ENCODE results near the gene AGER. TPM values are rescaled to one million over a fixed set of nuclear protein-coding genes. Genes with fewer than 3 reads are reported as not detected.

The AGER gene
- total RNA-seq, 4 donors from 2014 or later, result 0.59 to 1.7 (median 1.4) TPM

GRCh38 chr6:32175711-32176475 lies 8.2 kb downstream of the AGER start, which contains the start of gene AGPAT1:
Gene AGPAT1, minus strand, starts transcription at chr6:32176084. Its CDS starts 4,588 bp downstream, at chr6:32171496.
- H3K27me3 ChIP-seq, result no peaks in the 10 kb centered on the region
- TF ChIP-seq CTCF (IDR thresholded peaks at IDR 0.05) (no peak), POLR2A (IDR thresholded peaks at IDR 0.05) (peak in 2 of 4 donors; percentile 43 to 73)
- peak within 1 kb of the TSS; percentile 66 to 96 (median 90) for H3K4me3 ChIP-seq
- H3K36me3 ChIP-seq, result peaks cover 0 to 23% (median under 1%) of the 10 kb centered on the region in 3 donors
- H3K4me1 ChIP-seq, result peaks cover 27 to 72% (median 38%) of the 10 kb centered on the region in 3 donors
- DNase-seq, result peak; percentile 51
- no peaks in the 10 kb centered on the region for H3K9me3 ChIP-seq
- WGBS, 2 donors, result 1 to 2% methylated on average over 16 to 18 of the region's 27 CpGs
- intact Hi-C loops (cut with DNase I), result no loop called here
- peak within 1 kb of the TSS; percentile 90 to 97 (median 96) for H3K27ac ChIP-seq

- peaks cover 0 to 23% (median 6%) of the 10 kb centered on the region in 3 donors for H3K36me3 ChIP-seq
- no peaks in the 10 kb centered on the region for H3K27me3 ChIP-seq
- WGBS, 2 donors, result 6 to 10% methylated on average over 2 of the region's 2 CpGs
- H3K9me3 ChIP-seq, result no peaks in the 10 kb centered on the region
- TF ChIP-seq CTCF (IDR thresholded peaks at IDR 0.05), result no peak
- no peak for DNase-seq
- intact Hi-C loops (cut with DNase I), result no loop called here
- H3K4me1 ChIP-seq, result peaks cover 27 to 66% (median 38%) of the 10 kb centered on the region in 3 donors
- peak overlapping the region; percentile 90 to 97 (median 96) for H3K27ac ChIP-seq
- peak overlapping the region; percentile 66 to 96 (median 90) for H3K4me3 ChIP-seq
Measured at GRCh38 chr6:32175322-32175710, 8.7 kb downstream of the AGER start.

- 83 to 94% methylated on average over 1 of the region's 1 CpG for WGBS, 2 donors
- no peak for DNase-seq
- Histone ChIP-seq H3K4me1 (peaks cover 26 to 57% (median 30%) of the 10 kb centered on the region in 3 donors), H3K9me3 (no peaks in the 10 kb centered on the region), H3K36me3 (peaks cover under 1 to 23% (median 13%) of the 10 kb centered on the region in 3 donors), H3K4me3 (no peak overlapping the region), H3K27me3 (no peaks in the 10 kb centered on the region), H3K27ac (no peak overlapping the region)
- intact Hi-C loops (cut with DNase I), result no loop called here
- TF ChIP-seq POLR2A (IDR thresholded peaks at IDR 0.05), result no peak
- TF ChIP-seq CTCF (IDR thresholded peaks at IDR 0.05), result no peak
Measured at GRCh38 chr6:32174416-32174815, 9.6 kb downstream of the AGER start.

GRCh38 chr6:32173051-32173727 lies 10.9 kb downstream of the AGER start:
- Histone ChIP-seq H3K27me3 (no peaks in the 10 kb centered on the region), H3K36me3 (peaks cover 5 to 35% (median 13%) of the 10 kb centered on the region in 3 donors), H3K4me3 (no peak overlapping the region), H3K4me1 (peaks cover 18 to 48% (median 22%) of the 10 kb centered on the region in 3 donors), H3K9me3 (no peaks in the 10 kb centered on the region), H3K27ac (peak overlapping the region in 3 of 4 donors; percentile 1 to 12 (median 3))
- WGBS, 2 donors, result 66 to 67% methylated on average over 4 of the region's 4 CpGs
- no peak for TF ChIP-seq POLR2A (IDR thresholded peaks at IDR 0.05)
- TF ChIP-seq CTCF (IDR thresholded peaks at IDR 0.05), result no peak
- DNase-seq, result no peak
- intact Hi-C loops (cut with DNase I), result no loop called here

- no peak for TF ChIP-seq POLR2A (IDR thresholded peaks at IDR 0.05)
- no peak for TF ChIP-seq CTCF (IDR thresholded peaks at IDR 0.05)
- Histone ChIP-seq H3K36me3 (peaks cover 5 to 54% (median 30%) of the 10 kb centered on the region in 3 donors), H3K27ac (no peak overlapping the region), H3K4me3 (no peak overlapping the region), H3K9me3 (no peaks in the 10 kb centered on the region), H3K4me1 (peaks cover 11 to 36% (median 13%) of the 10 kb centered on the region in 3 donors), H3K27me3 (no peaks in the 10 kb centered on the region)
- 94% methylated on average over 5 of the region's 6 CpGs; no CpG with 5 or more reads in 1 of the 2 donors for WGBS, 2 donors
- intact Hi-C loops (cut with DNase I), result no loop called here
- no peak for DNase-seq
Measured at GRCh38 chr6:32171234-32171633, 12.8 kb downstream of the AGER start.
